Renal pelvis (tissue), 4 donors: ENCODE results near the gene KARS1. TPM values are rescaled to one million over a fixed set of nuclear protein-coding genes. Genes with fewer than 3 reads are reported as not detected.

Experiments
- DNase-seq: peaks from one replicate; pipeline ENCODE4 v3.0.0-alpha.2; 2013
- polyA plus RNA-seq, 3 donors: library from polyadenylated mRNA; unstranded; fragments of 120-200 nt; gene quantifications; one replicate each; pipeline ENCODE4 v1.2.1, GENCODE V29; 2013; ENCODE audit not compliant: insufficient read length in 3 of 3

Gene KARS1
- polyA plus RNA-seq, 3 donors, result 126 to 140 (median 137) TPM

DNA sequence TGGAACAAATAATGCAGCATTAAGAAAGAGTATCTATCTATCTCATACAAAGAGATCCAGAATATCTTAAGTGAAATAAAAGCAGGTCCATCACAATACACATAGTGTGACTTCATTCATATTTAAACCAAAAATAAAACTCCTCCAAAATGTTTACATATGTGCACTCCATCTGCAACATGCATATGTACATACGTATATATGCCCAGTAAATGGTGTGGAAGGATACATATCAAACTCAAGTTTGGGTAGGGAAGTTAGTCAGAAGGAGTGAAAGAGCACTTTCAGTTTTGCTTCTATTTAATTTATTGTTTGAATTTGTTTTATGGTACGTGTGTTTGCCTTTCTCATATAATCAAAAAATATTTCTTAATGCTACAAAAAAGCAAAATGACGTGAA is 12.4 kb downstream of the KARS1 start:
- no peak for DNase-seq

DNA sequence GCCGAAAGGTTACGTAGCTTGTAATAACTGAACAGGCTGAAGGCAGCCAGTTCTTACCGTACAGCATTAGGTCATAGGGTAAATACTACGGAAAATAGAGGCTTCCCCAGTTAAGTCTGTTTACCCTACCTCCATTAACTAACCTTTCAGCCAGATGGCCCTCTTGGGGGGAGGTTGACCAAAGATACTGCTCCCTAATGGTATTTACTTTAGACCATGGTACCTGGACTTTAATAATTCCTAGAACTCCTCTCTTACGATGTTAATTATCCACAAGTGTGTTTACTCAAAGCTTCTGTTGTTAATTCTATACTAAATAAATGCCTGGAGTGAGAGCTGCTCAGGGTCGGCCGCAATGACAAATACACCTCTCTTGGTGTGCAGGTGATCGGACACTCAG is 14.6 kb downstream of the KARS1 start:
- DNase-seq, result no peak

DNA sequence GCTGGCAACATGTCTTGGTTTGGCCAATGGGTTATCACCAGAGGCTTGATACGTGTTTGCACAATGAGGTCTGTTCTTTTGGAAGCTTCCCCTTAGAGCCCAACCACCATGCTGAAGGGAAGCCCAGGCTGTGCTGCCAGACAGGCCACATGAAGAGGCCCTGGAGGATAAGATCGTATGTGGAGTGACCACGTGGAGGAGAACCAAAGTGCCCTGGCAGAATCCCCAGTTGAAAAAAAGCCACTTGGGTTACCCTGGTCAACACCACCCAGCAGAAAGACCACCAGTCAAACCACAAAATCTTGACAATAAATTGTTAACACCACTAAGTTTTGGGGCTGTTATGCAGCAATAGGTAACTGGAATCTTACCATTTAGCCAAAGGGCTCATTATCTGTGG is 17.4 kb downstream of the KARS1 start:
- no peak for DNase-seq

DNA sequence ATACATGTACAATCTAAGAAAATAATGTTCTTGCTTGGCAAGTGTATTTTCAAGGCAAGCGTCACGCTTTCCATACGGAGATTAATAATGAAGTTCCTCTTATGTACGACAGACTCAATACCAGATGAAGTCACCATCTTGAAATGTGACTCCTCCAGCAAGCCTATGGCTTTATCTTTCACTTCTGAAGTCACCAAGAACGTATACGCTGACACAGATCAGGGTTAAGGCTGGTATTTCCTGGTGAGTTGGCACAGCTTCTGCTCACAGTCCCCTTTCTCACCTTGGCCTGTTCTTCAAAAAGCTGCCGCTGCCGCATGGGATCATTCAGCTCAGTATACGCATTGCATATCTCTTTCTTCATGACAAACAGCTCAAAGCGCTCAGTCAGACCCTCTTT is 18.3 kb downstream of the KARS1 start:
- DNase-seq, result no peak

DNA sequence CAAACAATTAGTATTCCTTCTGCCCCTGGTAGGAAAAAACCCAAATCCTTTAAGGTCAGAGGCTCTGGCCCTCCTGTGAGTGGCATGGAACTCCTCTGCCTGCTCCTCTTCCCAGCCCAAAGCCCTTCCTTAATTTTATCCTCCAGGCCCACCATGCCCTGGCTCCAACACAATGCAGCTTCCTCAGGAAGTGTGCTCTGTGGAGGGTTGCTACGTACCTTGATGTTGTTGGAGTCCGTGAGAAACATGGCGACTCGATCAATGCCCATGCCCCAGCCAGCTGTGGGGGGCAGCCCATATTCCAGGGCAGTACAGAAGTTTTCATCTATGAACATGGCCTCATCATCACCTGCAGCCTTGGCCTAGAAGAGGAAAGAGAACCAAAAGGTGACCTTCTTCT is 19.1 kb downstream of the KARS1 start:
- DNase-seq, result no peak

DNA sequence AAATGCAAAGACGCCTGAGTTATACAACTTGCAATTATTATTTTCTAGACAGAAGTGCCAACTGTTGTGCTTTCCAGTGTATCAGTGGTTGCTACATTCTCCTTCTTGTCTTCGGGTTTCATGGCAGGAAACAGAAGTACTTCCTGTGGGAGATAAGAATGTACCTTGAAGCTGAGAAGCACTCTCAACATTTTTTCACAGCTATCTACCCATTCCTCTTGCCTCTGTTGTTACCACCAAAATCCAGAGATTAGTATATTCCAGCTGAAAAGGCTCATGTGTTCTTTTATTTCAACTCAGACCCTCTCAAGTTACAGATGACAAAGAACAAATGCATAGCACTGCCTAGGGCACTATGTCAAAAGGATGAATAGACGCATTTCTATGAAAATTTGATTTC is 19.6 kb downstream of the KARS1 start:
- DNase-seq, result no peak

DNA sequence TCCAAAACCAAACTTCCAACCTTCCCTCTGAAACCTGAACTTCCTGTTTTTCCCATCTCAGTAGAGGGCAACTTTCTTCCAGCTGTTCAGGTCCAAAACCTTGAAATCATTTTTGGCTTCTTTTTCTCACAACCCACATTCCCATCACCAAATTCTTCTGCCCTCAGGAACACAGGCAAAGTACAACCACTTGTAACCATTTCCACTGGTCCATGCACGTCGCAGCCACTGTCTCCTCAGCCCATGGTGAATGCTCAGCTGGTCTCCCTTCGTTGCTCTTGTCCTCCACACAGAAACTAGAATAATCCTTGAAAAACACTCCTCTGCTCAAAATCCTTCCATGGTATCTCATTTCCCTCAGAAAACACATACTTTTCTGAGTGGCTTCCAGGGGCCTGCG is 20.7 kb downstream of the KARS1 start:
- DNase-seq, result no peak

DNA sequence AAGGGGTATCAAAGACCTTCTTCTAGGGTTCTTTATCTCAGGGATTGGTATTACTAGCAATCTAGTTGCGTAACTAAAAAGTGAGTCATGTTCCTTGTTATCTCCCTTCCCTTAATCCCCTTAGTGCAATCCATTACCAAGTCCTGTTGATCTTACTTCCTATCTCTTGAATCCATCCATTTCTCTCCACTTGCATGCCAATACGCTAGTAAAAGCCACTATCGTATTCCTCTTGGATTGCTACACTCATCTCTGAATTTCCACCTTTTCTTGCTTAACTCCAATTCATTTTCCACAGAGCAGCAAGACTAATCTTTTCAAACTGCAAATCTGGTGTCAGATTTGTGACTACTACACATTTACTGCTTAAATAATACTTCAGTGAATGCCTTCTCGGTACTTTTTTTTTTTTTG is 22.5 kb downstream of the KARS1 start:
- no peak for DNase-seq

DNA sequence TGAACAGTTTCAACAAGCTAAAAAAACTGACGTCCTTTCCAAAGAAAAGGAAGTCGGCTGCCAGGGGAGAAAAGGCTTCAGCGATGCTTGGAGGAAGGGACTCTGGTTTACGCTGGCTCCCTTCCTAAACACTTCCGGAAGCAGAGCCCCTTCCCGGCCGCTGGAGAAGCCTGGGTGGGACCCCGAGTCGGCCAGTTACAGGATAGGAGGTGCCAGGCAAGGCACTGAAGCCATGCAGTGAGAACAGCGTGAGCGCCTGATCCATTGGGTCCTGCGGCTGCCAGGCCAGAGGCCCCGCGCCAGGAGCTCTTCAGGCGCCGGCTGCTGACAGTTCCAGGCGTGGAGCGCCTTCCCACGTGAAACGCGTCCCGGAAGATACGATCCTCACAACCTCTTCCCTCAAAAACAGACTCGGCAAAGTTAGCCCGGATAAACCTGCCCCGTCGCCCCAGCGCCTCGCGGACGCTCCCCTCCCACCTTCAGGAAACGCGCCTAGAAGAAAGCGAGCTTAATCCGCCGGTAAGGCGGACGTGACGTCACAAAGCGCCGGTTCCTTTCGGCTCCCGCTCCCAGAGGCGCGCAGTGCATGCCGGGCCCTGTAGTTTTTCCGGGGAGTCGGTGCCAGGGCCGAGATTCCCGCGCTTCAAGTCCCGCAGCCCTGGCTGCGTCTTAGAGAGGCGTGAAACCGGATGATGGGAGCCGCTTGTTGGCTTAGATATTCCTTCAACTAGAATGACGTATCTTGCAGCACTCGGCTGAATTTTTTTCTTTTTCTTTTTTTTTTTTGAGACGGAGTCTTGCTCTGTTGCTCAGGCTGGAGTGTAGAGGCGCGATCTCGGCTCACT is 24.5 kb downstream of the KARS1 start, which contains the start of gene ADAT1:
Gene ADAT1, minus strand, starts transcription at position 521 of the 845 bp plus-strand sequence. CDS start 2,482 bp downstream, outside the sequence.
- DNase-seq, result peak; percentile 98

DNA sequence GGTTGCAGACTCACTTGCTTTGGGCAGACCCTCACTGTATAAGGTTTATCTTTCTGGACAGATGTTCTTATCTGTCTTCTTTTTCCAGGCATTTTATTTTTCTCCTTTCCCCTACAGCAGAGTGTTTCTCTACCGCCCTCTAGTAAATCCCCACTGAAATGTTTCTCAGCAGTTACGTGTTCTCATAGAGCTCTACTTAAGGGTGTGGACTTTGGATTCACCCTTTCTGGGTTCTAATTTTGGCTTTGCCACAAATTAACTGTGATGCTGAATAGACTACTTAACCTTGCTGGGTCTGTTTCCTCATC is 26.3 kb downstream of the KARS1 start:
- peak; percentile 14 for DNase-seq

DNA sequence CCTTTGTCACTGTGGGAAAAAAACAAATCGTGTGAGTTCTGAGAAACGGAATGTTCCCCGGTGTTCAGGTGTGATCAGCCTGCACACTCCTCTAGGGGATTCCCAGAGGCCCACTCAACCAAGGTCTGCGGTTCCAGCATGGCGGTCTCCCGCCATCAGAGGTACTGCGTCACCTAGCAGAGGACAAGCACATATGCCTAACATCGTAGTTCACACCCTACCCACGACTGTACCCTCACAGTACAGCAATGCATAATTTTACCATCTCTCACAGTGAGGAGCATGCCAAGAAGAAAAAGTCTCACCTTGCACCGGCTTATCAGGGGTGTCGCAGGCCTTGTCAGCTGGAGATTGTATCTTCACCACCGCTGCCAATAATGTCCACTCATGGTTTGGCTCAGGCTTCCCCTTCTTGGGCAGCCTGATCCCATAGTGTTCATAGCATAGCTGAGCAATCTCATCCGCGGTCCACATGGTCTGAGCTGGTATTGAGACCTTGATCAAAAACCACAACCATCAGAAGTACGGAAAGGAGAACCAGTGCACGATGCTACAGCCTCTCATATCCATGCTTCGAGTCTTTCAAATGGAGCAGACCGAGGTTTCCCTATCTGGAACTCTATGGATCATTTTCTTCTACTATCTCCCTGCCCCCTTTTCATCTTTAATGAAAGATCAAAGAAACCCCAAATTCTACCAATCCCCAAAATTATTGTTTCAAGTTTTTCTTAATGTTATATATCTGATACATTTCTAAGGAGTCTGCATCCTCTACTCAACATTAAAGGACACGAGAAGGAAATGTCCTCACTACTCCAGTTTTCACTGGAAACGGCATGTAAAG is 26.9 kb downstream of the KARS1 start:
- no peak for DNase-seq

DNA sequence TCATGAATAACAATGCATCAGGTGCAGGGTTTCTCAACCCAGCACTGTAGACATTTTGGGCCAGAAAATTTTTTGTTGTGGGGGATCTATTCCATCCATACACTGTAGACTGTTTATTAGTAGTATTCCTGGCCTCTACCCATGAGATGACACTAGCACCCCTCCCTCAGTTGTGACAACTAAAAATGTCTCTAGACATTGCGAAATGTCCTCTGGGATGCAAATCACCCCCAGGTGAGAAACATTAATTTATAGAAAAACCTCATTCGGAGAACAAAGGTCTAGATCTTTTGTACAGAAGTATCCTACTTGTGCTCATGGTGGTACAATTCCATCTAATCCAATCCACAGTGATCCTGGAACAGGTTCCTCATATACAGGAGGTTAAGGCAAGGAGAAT is 28.7 kb downstream of the KARS1 start:
- no peak for DNase-seq

DNA sequence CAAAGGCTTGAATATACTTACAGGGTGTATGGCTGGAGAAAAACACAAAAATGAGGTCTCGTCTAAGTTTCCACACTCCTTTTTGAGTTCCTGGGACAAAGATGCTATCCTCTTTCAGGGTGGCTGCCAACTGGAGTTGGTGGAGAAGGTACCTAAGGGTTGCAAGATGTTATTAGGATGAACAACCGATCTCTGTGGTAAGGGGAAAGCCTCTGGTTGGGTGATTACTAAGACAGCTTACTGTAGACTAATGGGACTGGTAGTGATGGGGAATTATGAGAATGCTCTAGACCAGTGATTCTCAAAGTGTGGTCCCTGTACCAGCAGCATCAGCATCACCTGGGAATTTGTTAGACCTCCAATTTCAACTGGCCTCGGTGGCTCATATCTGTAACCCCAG is 30.3 kb downstream of the KARS1 start:
- DNase-seq, result no peak

DNA sequence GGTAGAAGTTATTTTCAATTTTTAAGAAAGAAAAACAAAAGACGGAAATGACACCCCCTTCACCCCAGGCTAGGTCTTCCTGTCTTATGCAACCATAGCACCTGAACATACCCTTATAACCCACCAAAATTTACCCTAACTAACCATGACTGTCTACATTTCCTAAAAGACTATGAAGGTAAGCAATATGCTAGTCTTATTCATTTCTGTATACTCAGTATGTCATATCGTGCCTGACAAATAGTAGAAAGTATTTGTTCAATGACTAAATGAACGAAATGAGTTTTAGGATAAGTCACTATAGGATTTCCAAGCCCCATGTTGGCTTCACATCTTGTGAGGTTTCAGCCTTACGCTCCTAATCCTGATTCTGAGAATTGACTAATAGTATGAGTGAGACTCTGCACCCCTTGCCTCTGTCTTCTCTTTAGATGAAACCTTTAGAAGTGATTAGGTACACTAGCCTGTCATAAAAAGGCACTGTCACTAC is 30.9 kb downstream of the KARS1 start:
- DNase-seq, result no peak

DNA sequence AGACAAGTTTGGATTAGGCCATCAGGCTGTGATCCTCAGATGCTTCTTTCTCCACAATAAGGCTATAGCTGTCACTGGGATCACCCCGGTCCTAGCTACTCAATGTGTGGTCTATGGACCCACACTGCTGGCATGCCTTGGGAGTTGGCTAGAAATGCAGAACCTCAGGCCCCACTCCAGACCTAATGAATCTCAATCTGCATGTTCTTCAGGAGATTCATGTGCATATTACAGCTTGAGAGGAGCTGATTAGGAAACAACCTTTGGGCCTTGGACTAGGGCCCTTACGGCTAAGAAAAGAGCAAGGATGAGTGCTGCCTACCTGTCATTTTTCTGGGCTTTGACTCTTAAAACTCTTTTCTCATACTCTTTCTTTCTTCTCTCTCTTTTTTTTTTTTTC is 31.8 kb downstream of the KARS1 start:
- no peak for DNase-seq

DNA sequence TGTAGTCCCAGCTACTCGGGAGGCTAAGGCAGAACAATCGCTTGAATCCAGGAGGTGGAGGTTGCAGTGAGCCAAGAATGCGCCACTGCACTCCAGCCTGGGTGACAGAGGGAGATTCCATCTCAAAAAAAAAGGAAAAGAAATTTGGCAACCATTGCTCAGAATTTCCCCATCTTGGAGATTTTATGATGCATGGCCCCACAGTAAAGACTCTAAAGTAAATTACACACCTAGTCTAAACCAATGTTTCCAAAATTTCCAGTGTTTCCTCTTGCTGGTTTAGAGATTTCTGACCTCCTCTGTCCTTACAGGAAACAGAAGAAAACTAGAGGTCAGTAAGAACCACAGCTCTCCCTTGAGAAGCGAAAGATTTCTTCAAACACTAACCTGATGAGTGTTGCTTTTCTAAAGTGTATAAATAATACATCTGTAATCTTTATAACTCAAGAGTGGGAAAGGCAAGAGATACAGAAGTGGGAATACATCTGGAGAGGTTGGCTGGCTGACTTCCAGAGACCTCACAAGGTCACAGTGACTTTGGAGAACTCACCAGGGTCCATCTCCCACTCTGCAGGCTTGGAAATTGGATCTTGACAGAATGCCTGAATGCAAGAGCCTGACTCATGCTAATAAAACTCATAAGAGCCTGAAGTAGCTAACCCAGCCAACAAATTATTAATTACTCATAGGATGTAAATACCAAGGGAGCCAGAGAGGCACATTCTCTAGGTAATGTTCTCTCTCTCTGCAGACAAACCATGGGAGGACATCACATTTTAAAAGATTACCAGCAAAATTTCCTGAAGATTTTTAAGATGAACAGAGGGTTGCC is 33.2 kb downstream of the KARS1 start:
- no peak for DNase-seq

DNA sequence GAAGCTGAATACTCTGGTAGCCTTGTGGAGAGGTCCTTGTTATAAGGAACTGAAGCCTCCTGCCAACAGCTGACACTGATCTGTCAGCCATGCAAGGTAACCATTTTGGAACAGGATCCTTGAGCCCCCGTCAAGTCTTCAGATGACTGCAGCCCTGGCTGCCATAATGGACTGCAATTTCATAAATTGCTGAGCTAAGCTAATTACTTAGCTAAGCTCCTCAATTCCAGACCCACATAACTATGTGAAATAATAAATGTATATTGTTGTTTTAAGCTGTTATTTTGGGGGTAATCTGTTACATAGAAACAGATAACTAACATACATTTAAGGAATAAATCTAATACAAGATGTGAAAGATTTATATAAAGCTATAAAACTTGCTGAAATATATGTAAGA is 41.0 kb downstream of the KARS1 start:
- DNase-seq, result no peak

DNA sequence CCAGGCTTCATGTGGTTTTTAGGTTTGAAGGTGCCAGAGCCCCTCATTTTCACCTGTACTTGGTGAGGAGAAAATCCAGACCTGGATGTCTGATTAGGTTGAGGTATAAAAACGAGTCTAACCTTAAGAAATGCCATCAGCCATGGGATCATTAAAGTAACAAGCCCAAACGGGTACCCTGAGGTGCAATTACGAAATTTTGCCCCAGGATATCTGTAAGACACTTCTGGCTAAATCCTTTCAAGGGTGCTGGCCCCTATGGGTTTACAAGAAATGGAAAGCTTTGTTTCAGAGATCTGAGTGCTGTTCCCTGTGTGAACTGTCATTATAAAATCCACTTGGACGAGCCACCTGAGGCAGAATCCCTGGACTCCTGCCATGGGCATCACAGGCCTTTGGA is 44.2 kb downstream of the KARS1 start:
- no peak for DNase-seq

DNA sequence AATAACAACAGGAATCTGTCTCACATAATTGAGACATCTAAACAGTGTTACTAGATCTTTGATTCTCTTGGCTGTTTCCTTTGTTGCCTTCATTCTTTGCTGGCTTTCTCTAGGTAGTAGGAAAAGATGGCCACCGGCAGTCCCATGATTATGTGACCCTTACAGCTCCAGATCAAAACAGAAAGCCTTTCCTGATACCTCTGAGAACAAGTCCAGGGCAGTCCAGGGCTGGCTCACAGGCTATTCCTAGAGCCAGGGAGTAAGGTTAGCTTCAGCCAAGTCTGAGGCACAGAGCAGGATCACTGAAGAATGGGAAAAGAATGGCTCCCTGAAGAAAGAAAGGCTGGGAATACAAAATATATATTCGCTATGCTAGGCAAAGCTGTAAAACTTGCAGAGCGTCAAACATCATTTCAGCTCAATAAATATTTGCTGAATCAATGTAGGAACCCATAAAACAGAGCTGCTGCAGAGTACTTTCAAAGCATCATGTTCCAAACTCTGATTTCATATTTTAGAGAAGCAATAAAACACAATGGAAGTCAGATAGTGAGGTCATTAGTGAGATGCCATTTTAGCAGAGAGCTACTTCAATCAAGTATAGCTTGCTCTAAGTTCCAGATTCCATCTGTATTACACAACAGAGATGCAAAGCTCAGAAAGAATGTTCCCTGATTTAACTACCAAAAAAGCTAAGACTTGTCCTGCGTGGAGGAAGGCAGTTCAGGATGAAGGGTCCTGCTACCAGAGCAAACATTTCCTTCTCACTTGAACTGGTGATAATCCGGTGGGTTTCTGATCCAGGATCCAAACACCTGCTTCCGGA is 47.8 kb downstream of the KARS1 start:
- no peak for DNase-seq

DNA sequence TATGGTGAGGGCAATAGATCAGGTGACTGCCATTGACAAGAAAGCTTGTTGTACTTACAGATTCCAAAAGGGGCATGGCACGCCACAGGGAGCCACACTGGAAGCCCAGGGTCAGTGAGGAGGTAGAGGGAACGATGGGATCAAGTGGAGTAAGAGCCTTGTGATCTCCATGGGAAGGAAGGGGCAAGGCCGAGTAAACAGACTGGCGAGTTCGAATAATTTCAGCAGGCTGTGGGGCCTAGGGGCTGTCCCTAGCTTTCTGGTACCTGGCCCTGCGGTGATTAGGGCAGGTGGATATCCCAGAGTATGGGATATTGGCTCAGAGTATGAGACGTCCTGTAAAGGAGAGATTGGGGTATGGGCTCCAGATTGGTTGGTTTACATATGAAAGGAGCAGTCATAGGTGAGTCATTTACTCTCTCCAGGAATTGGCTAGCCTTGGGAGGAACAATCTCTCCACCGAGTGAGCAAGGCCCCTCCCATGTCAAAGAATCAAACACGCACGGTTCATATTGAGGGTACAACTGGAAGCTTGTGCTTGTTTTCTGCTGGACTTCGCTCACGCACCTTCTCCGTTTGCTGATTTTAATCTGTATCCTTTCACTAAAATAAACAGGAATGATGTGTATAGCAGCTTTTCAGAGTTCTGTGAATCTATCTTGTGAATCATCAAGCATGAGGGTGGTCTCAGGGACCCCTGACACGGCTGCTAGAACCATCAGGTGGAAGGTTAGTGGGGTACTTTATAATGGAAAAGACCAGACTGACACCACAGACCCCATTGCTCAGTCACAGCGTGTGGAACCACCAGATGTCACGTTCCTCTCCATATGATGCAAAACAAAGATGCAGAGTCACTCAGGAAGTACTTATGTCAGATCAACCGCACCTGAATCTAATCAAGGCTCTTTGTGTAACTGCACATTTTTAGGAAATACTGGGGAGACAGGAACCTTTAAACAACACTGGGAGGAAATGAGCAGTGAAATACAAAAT is 53.3 kb downstream of the KARS1 start:
- DNase-seq, result no peak
